Measurements from ENCODE around the gene SPOCK1. TPM values are rescaled to one million over a fixed set of nuclear protein-coding genes. Genes with fewer than 3 reads are reported as not detected.

Gene SPOCK1
- total and polyA plus RNA-seq, 2 donors (not counting 3 experiments of a cell fraction or from before 2014, with no cell fraction given), result 144 to 280 TPM

GRCh38 chr5:137240285-137240684 lies 258.8 kb downstream of the SPOCK1 start:
- ChIA-PET CTCF (no interaction called here), POLR2A (no interaction called here)
- intact Hi-C loops (cut with micrococcal nuclease), result no loop called here
- Histone ChIP-seq H4K20me1 (replicated peaks; ENCODE audit: control insufficient read depth, extremely low read depth, insufficient read depth, low read length) (no peaks in the 10 kb centered on the region), H3K4me1 (ENCODE audit: control insufficient read depth, extremely low read depth, insufficient read depth, low read length) (no peaks in the 10 kb centered on the region), H3K4me3 (replicated peaks in 1 of 3; ENCODE audit: insufficient read depth in 1 of 3, low read depth in 1 of 3, low read length in 3 of 3) (no peak overlapping the region), H3K27me3 (ENCODE audit: control insufficient read depth in 2 of 2, insufficient read depth in 2 of 2, low read length in 2 of 2) (no peaks in the 10 kb centered on the region), H3K9ac (replicated peaks; ENCODE audit: extremely low read depth, insufficient read depth, low read length) (no peak overlapping the region), H3K4me2 (ENCODE audit: insufficient read depth, low read length) (no peak overlapping the region), H3K9me3 (replicated peaks; ENCODE audit: control insufficient read depth, insufficient read depth, low read length) (no peaks in the 10 kb centered on the region), H3K36me3 (ENCODE audit: control insufficient read depth in 2 of 2, extremely low read depth in 1 of 2, insufficient read depth in 2 of 2, low read length in 2 of 2) (no peaks in the 10 kb centered on the region), H3K9me1 (replicated peaks; ENCODE audit: control insufficient read depth, extremely low read depth, insufficient read depth, low read length) (no peaks in the 10 kb centered on the region), H3K79me2 (ENCODE audit: control insufficient read depth, insufficient read depth, low read length) (peaks cover 17% of the 10 kb centered on the region), H2AFZ (ENCODE audit: low read depth, low read length) (no peak overlapping the region), H3K27ac (ENCODE audit: insufficient read depth, low read depth, low read length) (no peak overlapping the region)
- BruUV-seq (replicated peaks), result no TSS peak
- dilution Hi-C loops (cut with MboI; ENCODE audit: extremely low pct_ligation_motif_present, low sequenced_read_pairs), result no loop called here
- no peak for TF ChIP-seq EZH2 (IDR thresholded peaks at IDR 0.05; ENCODE audit: borderline replicate concordance, low read depth, low read length, severe bottlenecking)
- TF ChIP-seq MAX (IDR thresholded peaks at IDR 0.05; ENCODE audit: insufficient read depth, insufficient read length), result no peak
- TF ChIP-seq POLR2A (IDR thresholded peaks at IDR 0.05; ENCODE audit: low read depth, low read length), result no peak
- TF ChIP-seq GATA2 (IDR thresholded peaks at IDR 0.05; ENCODE audit: insufficient read depth, insufficient read length, low read depth, low read length), result no peak
- TF ChIP-seq JUN (IDR thresholded peaks at IDR 0.05; ENCODE audit: borderline replicate concordance, insufficient read depth, insufficient read length, low read depth), result no peak
- TF ChIP-seq MYC (IDR thresholded peaks at IDR 0.05; ENCODE audit: low read depth, low read length), result no peak
- TF ChIP-seq FOS (IDR thresholded peaks at IDR 0.05; ENCODE audit: borderline replicate concordance, insufficient read depth, low read length), result no peak
- TF ChIP-seq POLR2AphosphoS5 (IDR thresholded peaks at IDR 0.05; ENCODE audit: insufficient read depth, low read depth, low read length), result no peak
- TF ChIP-seq, protein P1, sequence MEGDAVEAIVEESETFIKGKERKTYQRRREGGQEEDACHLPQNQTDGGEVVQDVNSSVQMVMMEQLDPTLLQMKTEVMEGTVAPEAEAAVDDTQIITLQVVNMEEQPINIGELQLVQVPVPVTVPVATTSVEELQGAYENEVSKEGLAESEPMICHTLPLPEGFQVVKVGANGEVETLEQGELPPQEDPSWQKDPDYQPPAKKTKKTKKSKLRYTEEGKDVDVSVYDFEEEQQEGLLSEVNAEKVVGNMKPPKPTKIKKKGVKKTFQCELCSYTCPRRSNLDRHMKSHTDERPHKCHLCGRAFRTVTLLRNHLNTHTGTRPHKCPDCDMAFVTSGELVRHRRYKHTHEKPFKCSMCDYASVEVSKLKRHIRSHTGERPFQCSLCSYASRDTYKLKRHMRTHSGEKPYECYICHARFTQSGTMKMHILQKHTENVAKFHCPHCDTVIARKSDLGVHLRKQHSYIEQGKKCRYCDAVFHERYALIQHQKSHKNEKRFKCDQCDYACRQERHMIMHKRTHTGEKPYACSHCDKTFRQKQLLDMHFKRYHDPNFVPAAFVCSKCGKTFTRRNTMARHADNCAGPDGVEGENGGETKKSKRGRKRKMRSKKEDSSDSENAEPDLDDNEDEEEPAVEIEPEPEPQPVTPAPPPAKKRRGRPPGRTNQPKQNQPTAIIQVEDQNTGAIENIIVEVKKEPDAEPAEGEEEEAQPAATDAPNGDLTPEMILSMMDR (IDR thresholded peaks at IDR 0.05; ENCODE audit: extremely low read depth in 1 of 2, insufficient read depth in 1 of 2, low read depth in 1 of 2, low read length in 2 of 2), result no peak
- DNase-seq (ENCODE audit: low read depth, low spot score) (no peak), FAIRE-seq (no peak)

Measured in endothelial cell of umbilical vein (primary cell).